ENCODE measurements around the gene CAMK2D. TPM values are rescaled to one million over a fixed set of nuclear protein-coding genes. Genes with fewer than 3 reads are reported as not detected.

CAMK2D gene
- total RNA-seq, 1 experiment from 2014 or later = 22.1 TPM

- DNase-seq = no peak
- CTCF ChIA-PET = interaction anchor here (0.5 kb wide), 1 partner anchor 167 kb away, joined by 3 read pairs; no protein-coding TSS in a partner anchor
- Mint-ChIP-seq H3K9me3 (ENCODE audit: low read depth, unreplicated experiment) (no peaks in the 10 kb centered on the region), H3K4me1 (ENCODE audit: low read depth, unreplicated experiment) (no peaks in the 10 kb centered on the region), H3K27me3 (ENCODE audit: unreplicated experiment) (no peaks in the 10 kb centered on the region), H3K4me3 (ENCODE audit: low read depth, unreplicated experiment) (no peak overlapping the region), H3K36me3 (ENCODE audit: insufficient read depth, unreplicated experiment) (no peaks in the 10 kb centered on the region), H3K27ac (ENCODE audit: unreplicated experiment) (no peak overlapping the region)
- no peak for TF ChIP-seq CTCF (IDR thresholded peaks at IDR 0.05; ENCODE audit: unreplicated experiment)
- BruUV-seq (replicated peaks) = no TSS peak
- intact Hi-C loops (cut with micrococcal nuclease; ENCODE audit: unreplicated experiment) = no loop called here
These were observed 60.4 kb downstream of the CAMK2D start for GRCh38 chr4:113701169-113701568.

- CTCF ChIA-PET = interaction anchor here (0.5 kb wide), 1 partner anchor 167 kb away, joined by 3 read pairs; no protein-coding TSS in a partner anchor
- intact Hi-C loops (cut with micrococcal nuclease; ENCODE audit: unreplicated experiment) = no loop called here
- Mint-ChIP-seq H3K27me3 (ENCODE audit: unreplicated experiment) (no peaks in the 10 kb centered on the region), H3K4me1 (ENCODE audit: low read depth, unreplicated experiment) (no peaks in the 10 kb centered on the region), H3K36me3 (ENCODE audit: insufficient read depth, unreplicated experiment) (no peaks in the 10 kb centered on the region), H3K9me3 (ENCODE audit: low read depth, unreplicated experiment) (no peaks in the 10 kb centered on the region), H3K4me3 (ENCODE audit: low read depth, unreplicated experiment) (no peak overlapping the region), H3K27ac (ENCODE audit: unreplicated experiment) (no peak overlapping the region)
- no peak for DNase-seq
- no peak for TF ChIP-seq CTCF (IDR thresholded peaks at IDR 0.05; ENCODE audit: unreplicated experiment)
- no TSS peak for BruUV-seq (replicated peaks)
These were observed 60.9 kb downstream of the CAMK2D start for GRCh38 chr4:113700602-113701150.

- Mint-ChIP-seq H3K36me3 (ENCODE audit: insufficient read depth, unreplicated experiment) (no peaks in the 10 kb centered on the region), H3K9me3 (ENCODE audit: low read depth, unreplicated experiment) (no peaks in the 10 kb centered on the region), H3K27me3 (ENCODE audit: unreplicated experiment) (no peaks in the 10 kb centered on the region), H3K4me1 (ENCODE audit: low read depth, unreplicated experiment) (no peaks in the 10 kb centered on the region), H3K4me3 (ENCODE audit: low read depth, unreplicated experiment) (no peak overlapping the region), H3K27ac (ENCODE audit: unreplicated experiment) (no peak overlapping the region)
- BruUV-seq (replicated peaks) = no TSS peak
- DNase-seq = no peak
- CTCF ChIA-PET = no interaction called here
- intact Hi-C loops (cut with micrococcal nuclease; ENCODE audit: unreplicated experiment) = no loop called here
- no peak for TF ChIP-seq CTCF (IDR thresholded peaks at IDR 0.05; ENCODE audit: unreplicated experiment)
These were observed 61.8 kb downstream of the CAMK2D start for GRCh38 chr4:113699772-113700171.

- H3K4me1 Mint-ChIP-seq (ENCODE audit: low read depth, unreplicated experiment) = no peaks in the 10 kb centered on the region
- CTCF ChIA-PET = no interaction called here
- H3K36me3 Mint-ChIP-seq (ENCODE audit: insufficient read depth, unreplicated experiment) = no peaks in the 10 kb centered on the region
- no peak overlapping the region for H3K4me3 Mint-ChIP-seq (ENCODE audit: low read depth, unreplicated experiment)
- no TSS peak for BruUV-seq (replicated peaks)
- no peak for DNase-seq
- TF ChIP-seq CTCF (IDR thresholded peaks at IDR 0.05; ENCODE audit: unreplicated experiment) = no peak
- intact Hi-C loops (cut with micrococcal nuclease; ENCODE audit: unreplicated experiment) = no loop called here
- no peaks in the 10 kb centered on the region for H3K27me3 Mint-ChIP-seq (ENCODE audit: unreplicated experiment)
- no peaks in the 10 kb centered on the region for H3K9me3 Mint-ChIP-seq (ENCODE audit: low read depth, unreplicated experiment)
- no peak overlapping the region for H3K27ac Mint-ChIP-seq (ENCODE audit: unreplicated experiment)
These were observed 64.1 kb downstream of the CAMK2D start for GRCh38 chr4:113697429-113697828.

All from Calu3 (cell line).